Retinal pigment epithelial cell (primary cell): Measurements from ENCODE around the gene SEMA4D.

Experiments
- DNase-seq: peaks from one replicate; pipeline ENCODE4 v3.0.0-alpha.2; 2010; ENCODE audit warnings: low read depth
- H3K4me3 ChIP-seq: 2 replicates; pipeline ENCODE4 v1.5.1; 2011; ENCODE audit warnings: mild to moderate bottlenecking, low read length, control low read depth, moderate library complexity
- CTCF ChIP-seq: conservative IDR thresholded peaks from 2 replicates; pipeline ENCODE4 v1.5.1; 2011; ENCODE audit warnings: low read depth, low read length, control low read depth, inconsistent platforms

Gene SEMA4D

DNA sequence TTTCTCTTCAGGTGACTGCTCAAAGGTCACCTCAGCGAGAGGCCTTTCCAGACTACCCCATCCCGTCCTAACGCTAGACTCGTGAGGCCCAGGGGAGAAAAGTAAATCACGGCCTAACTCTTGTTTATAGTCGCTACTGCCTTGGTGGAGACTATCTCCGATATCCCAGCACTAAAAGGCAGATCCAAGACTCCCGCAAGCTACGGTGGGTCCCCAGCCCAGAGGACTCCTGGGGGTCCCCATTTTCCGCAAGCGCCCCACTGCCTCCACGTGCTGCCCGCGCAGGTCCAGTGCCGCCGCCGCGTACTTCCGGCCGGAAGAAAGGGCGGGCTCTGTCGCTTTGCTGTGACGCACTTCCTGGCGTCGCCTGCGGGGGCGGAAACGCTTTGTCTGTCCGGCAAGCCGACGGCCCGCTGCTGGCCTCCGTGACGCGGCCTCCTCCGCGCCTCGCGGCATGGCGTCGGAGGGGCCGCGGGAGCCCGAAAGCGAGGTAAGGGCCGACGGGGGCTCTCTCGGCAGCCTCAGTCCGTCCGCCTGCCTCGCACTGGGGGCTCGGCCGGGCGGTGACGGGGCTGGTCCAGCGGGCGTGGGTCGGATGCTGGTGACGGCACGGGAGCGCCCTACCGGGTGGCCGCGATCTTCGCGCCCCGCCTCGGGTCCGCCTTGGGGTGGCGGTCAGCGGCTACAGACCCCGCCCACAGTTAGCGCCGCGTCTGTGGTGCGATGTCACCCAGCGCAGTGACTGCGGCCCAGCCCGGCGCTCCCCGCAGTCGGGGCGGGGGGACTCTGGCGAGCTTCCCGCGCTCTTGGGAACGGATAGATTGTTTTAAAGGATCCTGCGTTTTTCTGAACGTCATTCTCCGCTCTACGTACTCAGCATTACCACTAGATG lies 179.5 kb downstream of the SEMA4D start, which contains the start of gene SECISBP2:
TSS of gene SECISBP2 (plus strand) at position 378 of the 892 bp plus-strand sequence. CDS start at position 455, 77 bp downstream.
- peak; percentile 81 for TF ChIP-seq CTCF
- peak; percentile 86 for DNase-seq
- peak within 1 kb of the TSS; percentile 72 for H3K4me3 ChIP-seq

GRCh38 chr9:89317282-89317681 lies 180.6 kb downstream of the SEMA4D start:
- TF ChIP-seq CTCF, result no peak
- H3K4me3 ChIP-seq, result peak overlapping the region; percentile 72
- no peak for DNase-seq

DNA sequence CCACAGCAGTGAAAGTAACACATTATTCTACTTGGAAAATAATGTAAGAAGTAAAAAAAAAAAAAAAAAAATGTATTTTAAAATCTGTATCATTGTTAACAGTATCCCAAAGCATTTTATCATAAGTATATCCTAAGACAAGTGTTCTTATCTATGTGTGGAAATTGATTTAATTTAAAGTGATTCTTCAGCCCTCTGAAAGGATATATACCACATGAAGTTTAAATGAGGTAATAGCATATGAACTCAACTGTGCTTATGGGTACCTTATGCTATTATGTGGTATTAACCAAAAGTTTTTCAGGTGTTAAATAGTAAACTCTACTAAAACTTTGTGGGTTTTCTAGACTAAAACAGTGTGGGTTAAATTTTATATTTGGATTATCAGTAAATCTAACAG lies 182.4 kb downstream of the SEMA4D start:
- TF ChIP-seq CTCF, result no peak
- H3K4me3 ChIP-seq, result no peak overlapping the region
- no peak for DNase-seq

DNA sequence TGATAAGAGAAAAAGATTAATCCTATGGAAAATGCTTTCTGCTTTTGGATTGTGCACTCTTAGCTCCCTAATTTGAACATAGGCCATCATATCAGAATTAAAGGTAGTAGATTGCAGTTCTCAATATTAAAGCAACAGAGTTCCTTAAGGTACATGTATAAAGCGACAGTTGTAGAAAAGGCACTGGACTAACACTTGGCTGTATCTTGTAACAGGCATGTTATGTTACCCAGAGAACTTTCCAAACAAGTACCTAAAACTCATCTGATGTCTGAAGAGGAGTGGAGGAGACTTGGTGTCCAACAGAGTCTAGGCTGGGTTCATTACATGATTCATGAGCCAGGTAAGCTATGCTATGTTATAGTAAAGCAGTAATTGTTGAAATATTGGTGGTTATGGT lies 183.0 kb downstream of the SEMA4D start:
- no peak for DNase-seq
- H3K4me3 ChIP-seq, result peak overlapping the region; percentile 98
- no peak for TF ChIP-seq CTCF

DNA sequence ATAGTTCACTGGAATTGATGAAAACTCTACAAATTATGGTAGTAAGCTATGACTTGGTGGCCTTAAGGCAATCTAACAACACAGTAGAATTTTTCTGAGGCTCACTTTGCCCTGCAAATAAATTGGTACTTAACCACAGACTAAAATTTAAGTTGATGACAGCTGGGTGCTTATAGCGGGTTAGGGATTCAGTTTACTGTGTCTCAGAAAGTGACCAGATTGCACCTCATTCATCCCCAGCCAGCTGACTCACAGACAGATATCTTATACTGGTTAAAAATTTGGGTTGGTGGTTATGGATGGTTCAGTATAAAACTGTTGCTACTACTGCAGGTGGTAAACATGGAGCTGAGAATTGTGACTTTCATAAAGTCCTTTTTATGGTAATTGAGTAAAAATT lies 184.1 kb downstream of the SEMA4D start:
- no peak for DNase-seq
- no peak for TF ChIP-seq CTCF
- peak overlapping the region; percentile 98 for H3K4me3 ChIP-seq

DNA sequence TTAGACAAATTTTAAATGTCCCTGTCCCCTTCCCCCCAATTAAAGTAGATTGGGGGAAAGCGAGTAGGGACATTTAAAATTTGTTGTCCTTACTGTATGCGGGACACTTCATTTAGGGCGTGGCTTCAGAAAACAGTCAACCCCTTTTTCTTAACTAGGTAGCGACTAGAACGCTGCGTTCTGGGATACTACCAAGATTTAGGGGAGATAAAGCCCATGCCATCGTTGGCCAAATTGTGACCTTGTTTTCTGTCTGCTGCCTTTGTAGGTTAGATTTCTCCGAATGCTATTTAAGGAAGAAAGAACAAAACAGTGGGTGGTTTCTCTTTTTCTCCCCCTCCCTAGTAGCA lies 185.7 kb downstream of the SEMA4D start:
- DNase-seq, result no peak
- TF ChIP-seq CTCF, result no peak

More for the DNA sequence above, 185.7 kb downstream of the SEMA4D start:
- H3K4me3 ChIP-seq, result peak overlapping the region; percentile 98
